Astrocyte (in vitro differentiated cells and primary cell): ENCODE results near the gene PTTG1. TPM values are rescaled to one million over a fixed set of nuclear protein-coding genes. Genes with fewer than 3 reads are reported as not detected.

ENCODE experiments used
- DNase-seq: peaks from one replicate; pipeline ENCODE4 v3.0.0-alpha.2; 2010; ENCODE audit warnings: low read depth
- FAIRE-seq: peaks from 2 replicates; lab custom pipeline; 2011; peaks lifted over from hg19 to GRCh38; lab: Jason Lieb, UNC
- H2AFZ ChIP-seq: 2 replicates; pipeline ENCODE4 v1.6.0; 2012; ENCODE audit warnings: low read depth, low read length, inconsistent platforms
- H3K27ac ChIP-seq: 2 replicates; pipeline ENCODE4 v1.5.1; 2011; ENCODE audit warnings: low read depth, low read length, inconsistent platforms
- H3K27me3 ChIP-seq: 2 replicates; pipeline ENCODE4 v1.6.0; 2011; ENCODE audit warnings: low read length, inconsistent platforms; ENCODE audit not compliant: insufficient read depth
- H3K36me3 ChIP-seq: 2 replicates; pipeline ENCODE4 v1.5.1; 2011; ENCODE audit warnings: low read length, inconsistent platforms; ENCODE audit not compliant: insufficient read depth
- H3K4me1 ChIP-seq: 2 replicates; pipeline ENCODE4 v1.5.1; 2011; ENCODE audit warnings: low read length, inconsistent platforms; ENCODE audit not compliant: insufficient read depth
- H3K4me2 ChIP-seq: 2 replicates; pipeline ENCODE4 v1.6.0; 2012; ENCODE audit warnings: low read length, inconsistent platforms
- H3K4me3 ChIP-seq: 2 replicates; pipeline ENCODE4 v1.5.1; 2011; ENCODE audit warnings: low read depth, mild to moderate bottlenecking, low read length, inconsistent platforms; ENCODE audit not compliant: insufficient read depth
- H3K79me2 ChIP-seq: 2 replicates; pipeline ENCODE4 v1.6.0; 2012; ENCODE audit warnings: mild to moderate bottlenecking, low read length, inconsistent platforms; ENCODE audit not compliant: insufficient read depth
- H3K9ac ChIP-seq: 2 replicates; pipeline ENCODE4 v1.6.0; 2012; ENCODE audit warnings: mild to moderate bottlenecking, low read length, inconsistent platforms
- H3K9me3 ChIP-seq: 2 replicates; pipeline ENCODE4 v1.5.1; 2012; ENCODE audit warnings: low read depth, mild to moderate bottlenecking, low read length, inconsistent platforms; ENCODE audit not compliant: insufficient read depth
- H4K20me1 ChIP-seq: 2 replicates; pipeline ENCODE4 v1.6.0; 2012; ENCODE audit warnings: low read length, inconsistent platforms; ENCODE audit not compliant: insufficient read depth
- H3K27ac Mint-ChIP-seq: one replicate; pipeline ENCODE4 v1.8.0; 2021; ENCODE audit warnings: mild to moderate bottlenecking, mixed read lengths; ENCODE audit not compliant: unreplicated experiment
- H3K27me3 Mint-ChIP-seq: one replicate; pipeline ENCODE4 v1.8.0; 2021; ENCODE audit warnings: low read depth, mixed read lengths; ENCODE audit not compliant: unreplicated experiment
- H3K36me3 Mint-ChIP-seq: one replicate; pipeline ENCODE4 v1.8.0; 2021; ENCODE audit warnings: low read depth, mixed read lengths; ENCODE audit not compliant: unreplicated experiment
- H3K4me1 Mint-ChIP-seq: one replicate; pipeline ENCODE4 v1.8.0; 2021; ENCODE audit warnings: low read depth, mixed read lengths; ENCODE audit not compliant: unreplicated experiment
- H3K4me3 Mint-ChIP-seq: one replicate; pipeline ENCODE4 v1.8.0; 2021; ENCODE audit warnings: mild to moderate bottlenecking, moderate library complexity, mixed read lengths; ENCODE audit not compliant: unreplicated experiment
- H3K9me3 Mint-ChIP-seq: one replicate; pipeline ENCODE4 v1.8.0; 2021; ENCODE audit warnings: mild to moderate bottlenecking, mixed read lengths; ENCODE audit not compliant: unreplicated experiment
- EZH2 ChIP-seq: IDR thresholded peaks from 2 replicates; pipeline ENCODE4 v1.6.1; 2012; ENCODE audit warnings: mild to moderate bottlenecking, low read length, inconsistent platforms; ENCODE audit not compliant: insufficient read depth
- total RNA-seq: library from RNA; stranded (reverse); gene quantifications from 2 replicates; pipeline ENCODE4 v1.2.1, GENCODE V29; 2021
- TF ChIP-seq, protein P1 (sequence below): IDR thresholded peaks from 2 replicates; pipeline ENCODE4 v1.5.1; 2011; ENCODE audit warnings: low read depth, mild to moderate bottlenecking, inconsistent platforms, low read length, moderate library complexity; ENCODE audit not compliant: insufficient read depth

The PTTG1 gene
- total RNA-seq, 1 donor from 2014 or later, result 20.4 TPM

DNA sequence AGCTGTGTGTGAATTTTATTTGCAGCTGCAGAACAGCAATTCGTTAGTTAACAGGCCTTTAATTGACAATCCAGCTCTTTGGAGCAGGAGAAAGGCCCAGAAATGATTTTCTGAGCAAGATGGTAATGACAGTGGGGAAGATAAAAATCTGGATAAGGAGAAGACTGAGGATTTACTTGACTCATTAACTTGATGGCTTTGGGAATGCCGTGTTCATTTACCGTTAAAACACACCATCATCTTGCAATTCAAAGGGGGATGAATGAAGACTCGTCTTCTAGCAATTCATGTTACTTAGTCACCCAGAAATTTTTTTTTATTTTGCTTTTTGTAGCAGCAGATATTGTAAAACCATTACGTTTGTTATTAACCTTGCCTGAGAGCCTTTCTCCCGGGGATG, 52.0 kb downstream of the PTTG1 start:
- peaks cover 8% of the 10 kb centered on the region for H3K4me1 Mint-ChIP-seq
- H3K9me3 Mint-ChIP-seq, result no peaks in the 10 kb centered on the region
- H3K4me1 ChIP-seq, result peaks cover 23% of the 10 kb centered on the region
- no peaks in the 10 kb centered on the region for H3K9me3 ChIP-seq
- H3K79me2 ChIP-seq, result no peaks in the 10 kb centered on the region
- no peaks in the 10 kb centered on the region for H3K36me3 ChIP-seq
- H3K27me3 Mint-ChIP-seq, result no peaks in the 10 kb centered on the region
- H2AFZ ChIP-seq, result no peak overlapping the region
- TF ChIP-seq, protein P1, sequence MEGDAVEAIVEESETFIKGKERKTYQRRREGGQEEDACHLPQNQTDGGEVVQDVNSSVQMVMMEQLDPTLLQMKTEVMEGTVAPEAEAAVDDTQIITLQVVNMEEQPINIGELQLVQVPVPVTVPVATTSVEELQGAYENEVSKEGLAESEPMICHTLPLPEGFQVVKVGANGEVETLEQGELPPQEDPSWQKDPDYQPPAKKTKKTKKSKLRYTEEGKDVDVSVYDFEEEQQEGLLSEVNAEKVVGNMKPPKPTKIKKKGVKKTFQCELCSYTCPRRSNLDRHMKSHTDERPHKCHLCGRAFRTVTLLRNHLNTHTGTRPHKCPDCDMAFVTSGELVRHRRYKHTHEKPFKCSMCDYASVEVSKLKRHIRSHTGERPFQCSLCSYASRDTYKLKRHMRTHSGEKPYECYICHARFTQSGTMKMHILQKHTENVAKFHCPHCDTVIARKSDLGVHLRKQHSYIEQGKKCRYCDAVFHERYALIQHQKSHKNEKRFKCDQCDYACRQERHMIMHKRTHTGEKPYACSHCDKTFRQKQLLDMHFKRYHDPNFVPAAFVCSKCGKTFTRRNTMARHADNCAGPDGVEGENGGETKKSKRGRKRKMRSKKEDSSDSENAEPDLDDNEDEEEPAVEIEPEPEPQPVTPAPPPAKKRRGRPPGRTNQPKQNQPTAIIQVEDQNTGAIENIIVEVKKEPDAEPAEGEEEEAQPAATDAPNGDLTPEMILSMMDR, result no peak
- no peak for TF ChIP-seq EZH2
- no peak overlapping the region for H3K4me3 ChIP-seq
- H4K20me1 ChIP-seq, result no peaks in the 10 kb centered on the region
- no peak for DNase-seq
- H3K27ac Mint-ChIP-seq, result no peak overlapping the region
- FAIRE-seq, result no peak
- no peak overlapping the region for H3K4me2 ChIP-seq
- no peak overlapping the region for H3K27ac ChIP-seq
- no peak overlapping the region for H3K4me3 Mint-ChIP-seq
- H3K27me3 ChIP-seq, result no peaks in the 10 kb centered on the region
- H3K9ac ChIP-seq, result no peak overlapping the region
- no peaks in the 10 kb centered on the region for H3K36me3 Mint-ChIP-seq

DNA sequence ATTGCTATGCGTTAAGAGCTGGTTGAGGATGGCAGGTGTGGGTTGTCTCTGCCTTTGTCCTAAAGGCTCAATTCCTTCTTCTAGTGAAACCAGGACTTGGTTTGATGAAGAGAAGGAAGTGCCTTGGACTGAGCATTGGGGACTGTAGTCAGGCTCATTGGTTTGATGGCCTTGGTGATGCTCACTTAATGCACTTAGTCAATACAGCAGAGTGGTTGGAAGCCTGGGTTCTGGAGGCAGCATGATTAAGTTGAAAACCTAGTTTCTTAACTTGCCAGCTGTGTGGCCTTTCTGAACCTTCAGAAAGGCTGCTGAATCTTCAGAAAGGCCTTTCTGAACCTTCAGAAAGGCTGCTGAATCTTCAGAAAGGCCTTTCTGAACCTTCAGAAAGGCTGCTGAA, 52.4 kb downstream of the PTTG1 start:
- no peaks in the 10 kb centered on the region for H3K27me3 Mint-ChIP-seq
- H3K4me1 Mint-ChIP-seq, result peaks cover 8% of the 10 kb centered on the region
- H3K4me1 ChIP-seq, result peaks cover 23% of the 10 kb centered on the region
- FAIRE-seq, result no peak
- no peaks in the 10 kb centered on the region for H3K27me3 ChIP-seq
- no peak overlapping the region for H3K27ac Mint-ChIP-seq
- H3K79me2 ChIP-seq, result no peaks in the 10 kb centered on the region
- H2AFZ ChIP-seq, result no peak overlapping the region
- no peak overlapping the region for H3K4me3 ChIP-seq
- no peak overlapping the region for H3K4me3 Mint-ChIP-seq
- no peaks in the 10 kb centered on the region for H3K36me3 ChIP-seq
- no peaks in the 10 kb centered on the region for H3K9me3 Mint-ChIP-seq
- TF ChIP-seq EZH2, result no peak
- TF ChIP-seq, protein P1, result no peak
- no peaks in the 10 kb centered on the region for H3K9me3 ChIP-seq
- H3K27ac ChIP-seq, result no peak overlapping the region
- DNase-seq, result no peak
- no peaks in the 10 kb centered on the region for H4K20me1 ChIP-seq
- no peak overlapping the region for H3K9ac ChIP-seq
- H3K36me3 Mint-ChIP-seq, result no peaks in the 10 kb centered on the region
- H3K4me2 ChIP-seq, result no peak overlapping the region

GRCh38 chr5:160475864-160476438, 54.3 kb downstream of the PTTG1 start:
- peaks cover 8% of the 10 kb centered on the region for H3K4me1 Mint-ChIP-seq

More at GRCh38 chr5:160475864-160476438, 54.3 kb downstream of the PTTG1 start:
- H3K27ac ChIP-seq, result no peak overlapping the region
- Mint-ChIP-seq H3K27me3 (no peaks in the 10 kb centered on the region), H3K9me3 (no peaks in the 10 kb centered on the region), H3K36me3 (no peaks in the 10 kb centered on the region), H3K4me3 (no peak overlapping the region), H3K27ac (no peak overlapping the region)
- peaks cover 30% of the 10 kb centered on the region for H3K4me1 ChIP-seq
- H3K79me2 ChIP-seq, result no peaks in the 10 kb centered on the region
- no peaks in the 10 kb centered on the region for H4K20me1 ChIP-seq
- H3K4me3 ChIP-seq, result no peak overlapping the region
- no peaks in the 10 kb centered on the region for H3K9me3 ChIP-seq
- no peaks in the 10 kb centered on the region for H3K27me3 ChIP-seq
- TF ChIP-seq, protein P1, result no peak
- TF ChIP-seq EZH2, result no peak
- H2AFZ ChIP-seq, result no peak overlapping the region
- no peak overlapping the region for H3K4me2 ChIP-seq
- H3K9ac ChIP-seq, result no peak overlapping the region
- H3K36me3 ChIP-seq, result no peaks in the 10 kb centered on the region
- FAIRE-seq (no peak), DNase-seq (no peak)
